HepG2 (cell line): ENCODE data around the gene FAAP20. TPM values are rescaled to one million over a fixed set of nuclear protein-coding genes. Genes with fewer than 3 reads are reported as not detected.

Experiments used
- ATAC-seq: fragments of 200-7000 bp; cut with Tn5 transposase; 3 replicates; pipeline ENCODE4 v1.9.1; 2020; ENCODE audit warnings: mild to moderate bottlenecking, moderate library complexity
- BruUV-seq: library from RNA; stranded (reverse); fragments of 400-500 nt; replicated peaks from 2 replicates; lab custom pipeline; 2021; lab: Mats Ljungman, UMichigan
- CTCF ChIA-PET: fragments of 300-600 bp; formaldehyde crosslinking; extraction: SDS; loops from one replicate; lab custom pipeline; 2021; ENCODE audit warnings: low total read pairs, inconsistent platforms, low intra/inter-chr PET ratio; lab: Yijun Ruan, JAX
- POLR2A ChIA-PET: fragments of 350-600 bp; sonication (Branson Sonifier 250); formaldehyde crosslinking; loops from one replicate; lab custom pipeline; 2020; ENCODE audit warnings: antibody characterized with exemption, inconsistent platforms; lab: Yijun Ruan, JAX
- DNase-seq: peaks from one replicate; pipeline ENCODE4 v3.0.0-alpha.2; 2015; ENCODE audit warnings: low spot score
- FAIRE-seq: peaks from 3 replicates; lab custom pipeline; 2011; peaks lifted over from hg19 to GRCh38; lab: Jason Lieb, UNC
- H2AFZ ChIP-seq: one replicate; pipeline ENCODE4 v1.6.1; 2011; ENCODE audit warnings: low read length, inconsistent platforms
- H3K27ac ChIP-seq: fragments of 300-600 bp; 3 replicates; pipeline ENCODE4 v1.8.0; 2011; ENCODE audit warnings: mixed run types, mild to moderate bottlenecking, mixed read lengths, low read length, inconsistent platforms; ENCODE audit not compliant: insufficient read depth; ENCODE audit errors: extremely low read length
- H3K27me3 ChIP-seq, 2 experiments: fragments of 200-600 bp in 1 of 2; 2 replicates in 1 of 2; 3 replicates in 1 of 2; pipeline versions ENCODE4 v1.6.0 to v1.8.0; 2011; ENCODE audit warnings: low read length in 2 of 2, mild to moderate bottlenecking in 2 of 2, moderate library complexity in 2 of 2, inconsistent platforms in 1 of 2; ENCODE audit not compliant: insufficient read depth in 2 of 2, control insufficient read depth in 1 of 2
- H3K36me3 ChIP-seq, 2 experiments: fragments of 200-600 bp in 1 of 2; replicated peaks in 1 of 2; 2 replicates in 1 of 2; 3 replicates in 1 of 2; pipeline versions ENCODE4 v1.5.1 to v1.8.0; 2011; ENCODE audit warnings: low read length in 2 of 2, inconsistent platforms in 1 of 2; ENCODE audit not compliant: insufficient read depth in 2 of 2, control insufficient read depth in 1 of 2
- H3K4me1 ChIP-seq: 2 replicates; pipeline ENCODE4 v1.5.1; 2012; ENCODE audit warnings: low read length, inconsistent platforms; ENCODE audit not compliant: insufficient read depth
- H3K4me2 ChIP-seq: 2 replicates; pipeline ENCODE4 v1.6.0; 2011; ENCODE audit warnings: low read depth, low read length, inconsistent platforms
- H3K4me3 ChIP-seq, 3 experiments: fragments of 200-600 bp in 1 of 3; sonication (generic), shearing (Covaris generic) in 1 of 3; replicated peaks in 1 of 3; 2 replicates each; pipeline ENCODE4 v1.5.1; 2011 to 2016; ENCODE audit warnings: low read length in 3 of 3, inconsistent platforms in 2 of 3, low read depth in 2 of 3, mild to moderate bottlenecking in 2 of 3, control low read depth in 1 of 3, mixed read lengths in 1 of 3; ENCODE audit not compliant: insufficient read depth in 1 of 3
- H3K79me2 ChIP-seq: one replicate; pipeline ENCODE4 v1.6.1; 2011; ENCODE audit warnings: low read length, inconsistent platforms; ENCODE audit not compliant: insufficient read depth
- H3K9ac ChIP-seq: 2 replicates; pipeline ENCODE4 v1.6.0; 2011; ENCODE audit warnings: mild to moderate bottlenecking, low read depth, low read length, inconsistent platforms; ENCODE audit not compliant: insufficient read depth
- H3K9me3 ChIP-seq: 2 replicates; pipeline ENCODE4 v1.5.1; 2012; ENCODE audit warnings: mild to moderate bottlenecking, low read length
- H4K20me1 ChIP-seq: 2 replicates; pipeline ENCODE4 v1.6.0; 2011; ENCODE audit warnings: inconsistent platforms, mild to moderate bottlenecking, low read length, moderate library complexity; ENCODE audit not compliant: insufficient read depth
- ARID4A ChIP-seq: sonication (generic); formaldehyde crosslinking; IDR thresholded peaks from 2 replicates; pipeline ENCODE4 v1.5.0; 2020; ENCODE audit warnings: mild to moderate bottlenecking, missing genetic modification reagents, borderline replicate concordance
- BATF2 ChIP-seq: sonication (generic); formaldehyde crosslinking; IDR thresholded peaks from 2 replicates; pipeline ENCODE4 v1.8.0; 2022; ENCODE audit warnings: mild to moderate bottlenecking, missing genetic modification reagents, moderate library complexity
- BCL3 ChIP-seq: sonication (generic); formaldehyde crosslinking; IDR thresholded peaks from 2 replicates; pipeline ENCODE4 v1.5.1; 2020; ENCODE audit warnings: mild to moderate bottlenecking, missing genetic modification reagents, moderate library complexity
- ELF4 ChIP-seq: sonication (generic); formaldehyde crosslinking; IDR thresholded peaks from 2 replicates; pipeline ENCODE4 v1.5.0; 2020; ENCODE audit warnings: missing genetic modification reagents, mild to moderate bottlenecking, moderate library complexity, borderline replicate concordance
- FOXM1 ChIP-seq: sonication (generic); formaldehyde crosslinking; IDR thresholded peaks from 2 replicates; pipeline ENCODE4 v1.5.0; 2020; ENCODE audit warnings: missing genetic modification reagents
- HDAC1 ChIP-seq: sonication (generic); formaldehyde crosslinking; IDR thresholded peaks from 2 replicates; pipeline ENCODE4 v1.5.1; 2020; ENCODE audit warnings: mild to moderate bottlenecking, missing genetic modification reagents
- NR2F1 ChIP-seq, 2 experiments: fragments of 450-650 bp in 1 of 2; formaldehyde crosslinking in 1 of 2; IDR thresholded peaks; 2 replicates each; pipeline versions ENCODE4 v1.5.0 to v1.6.1; 2016 to 2020; ENCODE audit warnings: mild to moderate bottlenecking in 1 of 2, missing compliant biosample characterization in 1 of 2, missing genetic modification reagents in 1 of 2, moderate library complexity in 1 of 2
- PATZ1 ChIP-seq: sonication (generic); formaldehyde crosslinking; IDR thresholded peaks from 2 replicates; pipeline ENCODE4 v1.4.0; 2020; ENCODE audit warnings: missing genetic modification reagents
- RFXAP ChIP-seq: sonication (generic); formaldehyde crosslinking; IDR thresholded peaks from 2 replicates; pipeline ENCODE4 v1.4.0; 2020; ENCODE audit warnings: missing genetic modification reagents, borderline replicate concordance
- RXRA ChIP-seq: sonication (generic); formaldehyde crosslinking; IDR thresholded peaks from 2 replicates; pipeline ENCODE4 v1.5.1; 2020; ENCODE audit warnings: missing genetic modification reagents
- ZFX ChIP-seq: sonication (generic); formaldehyde crosslinking; IDR thresholded peaks from 2 replicates; pipeline ENCODE4 v1.4.0; 2020; ENCODE audit warnings: mild to moderate bottlenecking, low read depth, missing genetic modification reagents, moderate library complexity
- ZNF441 ChIP-seq: sonication (generic); formaldehyde crosslinking; IDR thresholded peaks from 2 replicates; pipeline ENCODE4 v1.7.0; 2021; ENCODE audit warnings: missing genetic modification reagents, borderline replicate concordance
- ZNF558 ChIP-seq: sonication (generic); formaldehyde crosslinking; IDR thresholded peaks from 2 replicates; pipeline ENCODE4 v1.9.0; 2022; ENCODE audit warnings: mild to moderate bottlenecking, missing genetic modification reagents, borderline replicate concordance
- ZSCAN25 ChIP-seq: sonication (generic); formaldehyde crosslinking; IDR thresholded peaks from 2 replicates; pipeline ENCODE4 v1.8.0; 2022; ENCODE audit warnings: mild to moderate bottlenecking, missing genetic modification reagents
- WGBS: methylation state at CpG from one replicate; pipeline ENCODE4 v1.1.6; 2017; ENCODE audit warnings: low lambda C conversion rate; 5-methylcytosine and 5-hydroxymethylcytosine counted together
- in situ Hi-C: cut with HindIII; loops from 2 replicates; pipeline ENCODE4 v1.10.0; 2017; ENCODE audit warnings: low pct_unique_long_range_greater_than_20kb; ENCODE audit not compliant: extremely low pct_ligation_motif_present
- intact Hi-C: fragments of 100-400 bp; cut with micrococcal nuclease; formaldehyde crosslinking; loops from one replicate; pipeline ENCODE4 v1.10.0; 2022; ENCODE audit not compliant: unreplicated experiment
- polyA plus RNA-seq, 8 experiments: library from polyadenylated mRNA; depleted of rRNA in 3 of 8; stranded (reverse) in 7 of 8; unstranded in 1 of 8; fragments of >200 nt; fragmentation: Illumina TruSeq in 4 of 8; extraction: Trizol in 4 of 8; gene quantifications; 2 replicates each; pipeline versions ENCODE4 v1.2.1 to v1.2.3, GENCODE V29; 2011 to 2016; ENCODE audit warnings: low read depth in 4 of 8, missing spikeins in 1 of 8, mixed read lengths in 1 of 8; ENCODE audit not compliant: insufficient read depth in 1 of 8
- total RNA-seq, 5 experiments: library from RNA; depleted of rRNA; stranded (reverse); fragments of >200 nt; fragmentation: Illumina TruSeq; extraction: Trizol; gene quantifications; 2 replicates each; pipeline ENCODE4 v1.2.3, GENCODE V29; 2016; ENCODE audit warnings: low read depth in 1 of 5

Gene FAAP20
- total and polyA plus RNA-seq, 2 of the 13 experiments (the other 11 are each of a cell fraction or from before 2014, with no cell fraction given) = 9.6 to 10.8 TPM

- no peak for ATAC-seq
- BruUV-seq = no TSS peak
- H3K4me1 ChIP-seq = peaks cover 74% of the 10 kb centered on the region
- H3K79me2 ChIP-seq = peaks cover 12% of the 10 kb centered on the region
- no peak overlapping the region for H2AFZ ChIP-seq
- H3K9ac ChIP-seq = 0 out of 2 replicates have a peak overlapping the region, but pooled peaks have one; percentile 29
- CTCF ChIA-PET = no interaction called here
- no peak for FAIRE-seq
- no peaks in the 10 kb centered on the region for H4K20me1 ChIP-seq
- no peaks in the 10 kb centered on the region for H3K36me3 ChIP-seq
- H3K9me3 ChIP-seq = no peaks in the 10 kb centered on the region
- in situ Hi-C loops (loop anchor here (5.0 to 25.0 kb wide), 2 partner anchors 35 to 315 kb away; no protein-coding TSS in a partner anchor), intact Hi-C loops (loop anchor here (5.0 kb wide), 1 partner anchor 35 kb away; no protein-coding TSS in a partner anchor)
- POLR2A ChIA-PET = no interaction called here
- no peak overlapping the region for H3K27ac ChIP-seq
- peaks cover 0 to 9% of the 10 kb centered on the region in 2 experiments; a peak in 4 of 5 replicates for H3K27me3 ChIP-seq
- no peak overlapping the region for H3K4me3 ChIP-seq
- DNase-seq = no peak
- H3K4me2 ChIP-seq = peak overlapping the region; percentile 39
- 22% methylated on average over 10 of the region's 10 CpGs for WGBS
- TF ChIP-seq ZNF558 (CRISPR knock-in tag) (no peak), ELF4 (CRISPR knock-in tag) (no peak), PATZ1 (CRISPR knock-in tag) (peak; percentile 49; the same call in 1 of the 2 replicates), ARID4A (peak; percentile 6; the same call in 1 of the 2 replicates), ZFX (CRISPR knock-in tag) (peak; percentile 19; the same call in 1 of the 2 replicates), FOXM1 (CRISPR knock-in tag) (no peak), NR2F1 (CRISPR knock-in tag; IDR thresholded peaks at IDR 0.05) (peak in 1 of 2 experiments; percentile 26; a peak in 1 of 4 replicates), ZNF441 (CRISPR knock-in tag) (peak; percentile 48; the same call in 1 of the 2 replicates), HDAC1 (CRISPR knock-in tag) (no peak), RXRA (CRISPR knock-in tag) (no peak), BCL3 (CRISPR knock-in tag) (no peak), BATF2 (CRISPR knock-in tag) (no peak), ZSCAN25 (CRISPR knock-in tag) (0 out of 2 replicates have a peak, but pooled peaks have one; percentile 42), RFXAP (no peak)
Observed at GRCh38 chr1:2197707-2198165, 3.2 kb upstream of the FAAP20 start.
